NT2/D1 (cell line): ENCODE measurements around the gene SMIM11.

Experiments used
- SUZ12 ChIP-seq: IDR thresholded peaks from 2 replicates; pipeline ENCODE4 v1.6.1; 2011; ENCODE audit not compliant: insufficient read length, insufficient read depth; ENCODE audit errors: extremely low read depth
- YY1 ChIP-seq: IDR thresholded peaks from 2 replicates; pipeline ENCODE4 v1.6.1; 2011; ENCODE audit not compliant: insufficient read length, insufficient read depth
- ZNF274 ChIP-seq: IDR thresholded peaks from 2 replicates; pipeline ENCODE4 v1.6.1; 2011; ENCODE audit warnings: mild to moderate bottlenecking, low read depth, low read length

DNA sequence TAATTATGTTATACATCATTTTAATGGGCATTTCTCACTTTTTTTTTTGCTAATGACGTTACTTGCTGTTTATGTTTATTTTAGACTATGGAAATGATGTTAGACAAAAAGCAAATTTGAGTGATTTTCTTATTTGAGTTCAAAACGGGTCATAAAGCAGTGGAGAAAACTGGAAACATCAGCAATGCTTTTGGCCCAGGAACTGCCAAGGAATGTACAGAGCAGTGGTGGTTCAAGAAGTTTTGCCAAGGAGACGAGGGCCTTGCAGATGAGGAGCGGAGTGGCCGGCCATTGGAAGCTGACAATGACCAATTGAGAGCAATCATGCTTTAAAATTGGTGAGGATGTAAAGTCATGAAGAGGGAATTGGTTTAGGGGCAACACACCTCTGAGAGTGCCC is 43.6 kb upstream of the SMIM11 start:
- no peak for TF ChIP-seq ZNF274
- TF ChIP-seq SUZ12: no peak
- no peak for TF ChIP-seq YY1
